Endothelial cell of umbilical vein (primary cell): Measurements from ENCODE around the gene SH3PXD2B. TPM values are rescaled to one million over a fixed set of nuclear protein-coding genes. Genes with fewer than 3 reads are reported as not detected.

Experiments
- BruUV-seq: library from RNA; stranded (reverse); fragments of 400-500 nt; replicated peaks from 2 replicates; lab custom pipeline; 2021; lab: Mats Ljungman, UMichigan
- CTCF ChIA-PET: fragments of 300-600, 350-600 bp; sonication (Branson Sonifier 250); formaldehyde crosslinking; loops from one replicate; lab custom pipeline; 2021; ENCODE audit warnings: antibody characterized with exemption, inconsistent platforms; lab: Charles Lee
- POLR2A ChIA-PET: fragments of 300-600, 350-600 bp; sonication (Branson Sonifier 250); formaldehyde crosslinking; loops from one replicate; lab custom pipeline; 2021; ENCODE audit warnings: antibody characterized with exemption, inconsistent platforms; lab: Charles Lee
- DNase-seq: peaks from one replicate; pipeline ENCODE4 v3.0.0-alpha.2; 2011; ENCODE audit warnings: low read depth, low spot score
- FAIRE-seq: peaks from 2 replicates; lab custom pipeline; 2011; peaks lifted over from hg19 to GRCh38; lab: Jason Lieb, UNC
- H2AFZ ChIP-seq: 2 replicates; pipeline ENCODE4 v1.6.0; 2012; ENCODE audit warnings: low read depth, low read length, control low read depth, inconsistent platforms
- H3K27ac ChIP-seq: 2 replicates; pipeline ENCODE4 v1.5.1; 2011; ENCODE audit warnings: low read depth, mild to moderate bottlenecking, control low read depth, low read length, moderate library complexity; ENCODE audit not compliant: insufficient read depth
- H3K27me3 ChIP-seq, 2 experiments: 2 replicates each; pipeline versions ENCODE4 v1.6.0 to v1.6.1; 2011; ENCODE audit warnings: low read length in 2 of 2, mixed read lengths in 1 of 2; ENCODE audit not compliant: control insufficient read depth in 2 of 2, insufficient read depth in 2 of 2
- H3K36me3 ChIP-seq, 2 experiments: 2 replicates in 1 of 2; 3 replicates in 1 of 2; pipeline ENCODE4 v1.5.1; 2011; ENCODE audit warnings: low read length in 2 of 2, mild to moderate bottlenecking in 1 of 2, moderate library complexity in 1 of 2; ENCODE audit not compliant: control insufficient read depth in 2 of 2, insufficient read depth in 2 of 2; ENCODE audit errors: extremely low read depth in 1 of 2
- H3K4me1 ChIP-seq: 3 replicates; pipeline ENCODE4 v1.5.1; 2011; ENCODE audit warnings: mild to moderate bottlenecking, low read length; ENCODE audit not compliant: control insufficient read depth, insufficient read depth; ENCODE audit errors: extremely low read depth
- H3K4me2 ChIP-seq: 2 replicates; pipeline ENCODE4 v1.6.1; 2011; ENCODE audit warnings: low read length, control low read depth, mixed read lengths; ENCODE audit not compliant: insufficient read depth
- H3K4me3 ChIP-seq, 3 experiments: fragments of 200-600 bp in 1 of 3; sonication (generic), shearing (Covaris generic) in 1 of 3; replicated peaks in 1 of 3; 2 replicates each; pipeline ENCODE4 v1.5.1; 2011 to 2016; ENCODE audit warnings: control low read depth in 3 of 3, low read length in 3 of 3, mild to moderate bottlenecking in 2 of 3, inconsistent platforms in 1 of 3, low read depth in 1 of 3, moderate library complexity in 1 of 3; ENCODE audit not compliant: insufficient read depth in 1 of 3
- H3K79me2 ChIP-seq: 2 replicates; pipeline ENCODE4 v1.6.0; 2012; ENCODE audit warnings: low read length, inconsistent platforms; ENCODE audit not compliant: control insufficient read depth, insufficient read depth
- H3K9ac ChIP-seq: replicated peaks from 2 replicates; pipeline ENCODE3; 2011; ENCODE audit warnings: low read length, control low read depth; ENCODE audit not compliant: insufficient read depth; ENCODE audit errors: extremely low read depth
- H3K9me1 ChIP-seq: replicated peaks from 3 replicates; pipeline ENCODE4 v1.6.0; 2011; ENCODE audit warnings: mild to moderate bottlenecking, low read length; ENCODE audit not compliant: control insufficient read depth, insufficient read depth; ENCODE audit errors: extremely low read depth
- H3K9me3 ChIP-seq: replicated peaks from 2 replicates; pipeline ENCODE4 v1.5.1; 2012; ENCODE audit warnings: low read length, inconsistent platforms; ENCODE audit not compliant: control insufficient read depth, insufficient read depth
- H4K20me1 ChIP-seq: replicated peaks from 2 replicates; pipeline ENCODE3; 2011; ENCODE audit warnings: mild to moderate bottlenecking, low read length; ENCODE audit not compliant: control insufficient read depth, insufficient read depth; ENCODE audit errors: extremely low read depth
- EZH2 ChIP-seq: IDR thresholded peaks from 2 replicates; pipeline ENCODE4 v1.6.1; 2012; ENCODE audit warnings: borderline replicate concordance, low read depth, mild to moderate bottlenecking, moderate library complexity, low read length, inconsistent platforms; ENCODE audit not compliant: severe bottlenecking
- FOS ChIP-seq: IDR thresholded peaks from 2 replicates; pipeline ENCODE4 v1.6.1; 2011; ENCODE audit warnings: mild to moderate bottlenecking, low read length, moderate library complexity, borderline replicate concordance; ENCODE audit not compliant: insufficient read depth
- GATA2 ChIP-seq: IDR thresholded peaks from 2 replicates; pipeline ENCODE4 v1.7.0; 2011; ENCODE audit warnings: low read depth, mild to moderate bottlenecking, moderate library complexity, mixed read lengths, low read length; ENCODE audit not compliant: insufficient read length, insufficient read depth
- JUN ChIP-seq: IDR thresholded peaks from 2 replicates; pipeline ENCODE4 v1.6.1; 2011; ENCODE audit warnings: borderline replicate concordance, low read depth; ENCODE audit not compliant: insufficient read length, insufficient read depth
- MAX ChIP-seq: IDR thresholded peaks from 2 replicates; pipeline ENCODE4 v1.6.1; 2011; ENCODE audit not compliant: insufficient read depth, insufficient read length
- MYC ChIP-seq: IDR thresholded peaks from one replicate; pipeline ENCODE4 v1.6.1; 2011; ENCODE audit warnings: mild to moderate bottlenecking, low read depth, low read length
- POLR2A ChIP-seq: IDR thresholded peaks from 2 replicates; pipeline ENCODE4 v1.6.1; 2012; ENCODE audit warnings: low read depth, mild to moderate bottlenecking, control low read depth, low read length
- POLR2AphosphoS5 ChIP-seq: IDR thresholded peaks from 2 replicates; pipeline ENCODE4 v1.6.1; 2012; ENCODE audit warnings: low read depth, mild to moderate bottlenecking, control low read depth, low read length, moderate library complexity; ENCODE audit not compliant: insufficient read depth
- dilution Hi-C: fragments of 300-500 bp; cut with MboI; formaldehyde crosslinking; loops from one replicate; pipeline ENCODE4 v1.15.0; 2019; ENCODE audit warnings: low sequenced_read_pairs; ENCODE audit not compliant: extremely low pct_ligation_motif_present
- intact Hi-C: fragments of 100-400 bp; cut with micrococcal nuclease; formaldehyde crosslinking; loops from one replicate; pipeline ENCODE4 v1.10.0; 2022
- polyA plus RNA-seq, 4 experiments: library from polyadenylated mRNA; depleted of rRNA in 3 of 4; stranded (reverse) in 3 of 4; unstranded in 1 of 4; fragments of >200 nt; gene quantifications; 2 replicates each; pipeline versions ENCODE4 v1.2.1 to v1.2.3, GENCODE V29; 2011 to 2012; ENCODE audit warnings: missing spikeins in 1 of 4
- total RNA-seq: library from RNA; stranded (reverse); gene quantifications from 2 replicates; pipeline ENCODE4 v1.2.3, GENCODE V29; 2021
- TF ChIP-seq, protein P1 (sequence below), 2 donors: IDR thresholded peaks; 1 replicate in 1 of 2; 2 replicates in 1 of 2; pipeline ENCODE4 v1.5.1; 2011; ENCODE audit warnings: low read length in 2 of 2, mild to moderate bottlenecking in 2 of 2, moderate library complexity in 2 of 2, control low read depth in 1 of 2, inconsistent platforms in 1 of 2, low read depth in 1 of 2; ENCODE audit not compliant: insufficient read depth in 1 of 2; ENCODE audit errors: extremely low read depth in 1 of 2

Gene SH3PXD2B
- total and polyA plus RNA-seq, 2 donors (not counting 3 experiments of a cell fraction or from before 2014, with no cell fraction given) = 23.5 to 66.3 TPM

DNA sequence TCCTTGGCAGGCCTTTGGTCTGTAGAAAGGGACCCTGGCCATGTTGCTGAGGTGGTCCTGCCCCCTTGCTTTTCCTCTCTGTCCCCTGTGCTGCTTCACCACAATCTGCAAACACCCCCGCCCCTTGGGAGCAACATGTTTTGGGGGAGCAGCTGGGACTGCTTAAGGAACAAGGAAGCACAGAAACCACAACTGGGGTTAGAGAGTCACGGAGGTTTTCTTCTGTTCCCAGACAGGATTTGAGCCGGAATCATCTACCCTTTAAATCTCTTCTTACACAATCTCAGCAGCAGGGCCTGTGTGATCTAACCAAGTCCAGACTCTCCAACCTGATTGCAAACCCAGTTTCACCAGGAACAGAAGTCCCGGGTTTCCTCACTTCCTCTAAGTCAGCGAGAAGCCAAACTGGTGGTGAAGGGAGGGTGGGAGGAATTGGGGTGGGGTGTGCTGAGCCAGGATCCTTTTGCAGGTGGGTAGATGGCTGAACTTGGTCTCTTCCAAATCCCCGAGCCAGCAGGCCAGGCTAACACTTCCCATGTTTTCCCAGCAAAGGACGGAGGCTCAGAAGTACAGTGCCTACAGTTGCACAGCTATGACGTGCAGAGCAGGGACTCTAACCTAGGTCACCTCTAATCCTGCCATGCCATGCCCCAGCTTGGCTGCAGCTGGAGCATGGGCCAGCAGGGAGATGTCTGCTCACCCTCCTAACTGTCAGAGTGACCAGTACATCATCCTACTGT is 25.0 kb downstream of the SH3PXD2B start:
- DNase-seq (no peak), FAIRE-seq (no peak)
- H3K4me2 ChIP-seq = no peak overlapping the region
- no peaks in the 10 kb centered on the region for H3K27me3 ChIP-seq
- no TSS peak for BruUV-seq
- H3K27ac ChIP-seq = no peak overlapping the region
- no peak overlapping the region for H3K9ac ChIP-seq
- ChIA-PET CTCF (no interaction called here), POLR2A (no interaction called here)
- H3K4me3 ChIP-seq = no peak overlapping the region
- dilution Hi-C loops = no loop called here
- peaks cover 0 to 2% of the 10 kb centered on the region in 2 experiments for H3K36me3 ChIP-seq
- no peaks in the 10 kb centered on the region for H3K9me3 ChIP-seq
- no peaks in the 10 kb centered on the region for H4K20me1 ChIP-seq
- H3K4me1 ChIP-seq = no peaks in the 10 kb centered on the region
- intact Hi-C loops = no loop called here
- peaks cover 78% of the 10 kb centered on the region for H3K79me2 ChIP-seq
- no peak for TF ChIP-seq POLR2AphosphoS5
- TF ChIP-seq JUN = no peak
- no peak for TF ChIP-seq POLR2A
- TF ChIP-seq MYC = no peak
- no peak for TF ChIP-seq MAX
- TF ChIP-seq GATA2 = no peak
- no peak for TF ChIP-seq FOS
- TF ChIP-seq EZH2 = no peak
- TF ChIP-seq, protein P1, sequence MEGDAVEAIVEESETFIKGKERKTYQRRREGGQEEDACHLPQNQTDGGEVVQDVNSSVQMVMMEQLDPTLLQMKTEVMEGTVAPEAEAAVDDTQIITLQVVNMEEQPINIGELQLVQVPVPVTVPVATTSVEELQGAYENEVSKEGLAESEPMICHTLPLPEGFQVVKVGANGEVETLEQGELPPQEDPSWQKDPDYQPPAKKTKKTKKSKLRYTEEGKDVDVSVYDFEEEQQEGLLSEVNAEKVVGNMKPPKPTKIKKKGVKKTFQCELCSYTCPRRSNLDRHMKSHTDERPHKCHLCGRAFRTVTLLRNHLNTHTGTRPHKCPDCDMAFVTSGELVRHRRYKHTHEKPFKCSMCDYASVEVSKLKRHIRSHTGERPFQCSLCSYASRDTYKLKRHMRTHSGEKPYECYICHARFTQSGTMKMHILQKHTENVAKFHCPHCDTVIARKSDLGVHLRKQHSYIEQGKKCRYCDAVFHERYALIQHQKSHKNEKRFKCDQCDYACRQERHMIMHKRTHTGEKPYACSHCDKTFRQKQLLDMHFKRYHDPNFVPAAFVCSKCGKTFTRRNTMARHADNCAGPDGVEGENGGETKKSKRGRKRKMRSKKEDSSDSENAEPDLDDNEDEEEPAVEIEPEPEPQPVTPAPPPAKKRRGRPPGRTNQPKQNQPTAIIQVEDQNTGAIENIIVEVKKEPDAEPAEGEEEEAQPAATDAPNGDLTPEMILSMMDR (IDR thresholded peaks at IDR 0.05; ENCODE audit: extremely low read depth in 1 of 2, insufficient read depth in 1 of 2, low read depth in 1 of 2, low read length in 2 of 2) = no peak
- no peak overlapping the region for H2AFZ ChIP-seq
- no peaks in the 10 kb centered on the region for H3K9me1 ChIP-seq
